GM12875 (cell line): ENCODE data around the gene SLC17A3.

ENCODE experiments used
- H3K4me3 ChIP-seq: one replicate; pipeline ENCODE4 v1.5.1; 2011; ENCODE audit warnings: low read depth, low read length, control low read depth
- CTCF ChIP-seq: IDR thresholded peaks from 2 replicates; pipeline ENCODE4 v1.5.1; 2011; ENCODE audit warnings: low read depth, mild to moderate bottlenecking, control low read depth, inconsistent platforms, low read length, moderate library complexity, borderline replicate concordance; ENCODE audit not compliant: insufficient read depth

Gene SLC17A3

GRCh38 chr6:25829375-25829774 lies 44.7 kb downstream of the SLC17A3 start:
- H3K4me3 ChIP-seq = no peak overlapping the region
- no peak for TF ChIP-seq CTCF

GRCh38 chr6:25821341-25821740 lies 52.7 kb downstream of the SLC17A3 start:
- H3K4me3 ChIP-seq = no peak overlapping the region
- TF ChIP-seq CTCF = no peak

- TF ChIP-seq CTCF = no peak
These were observed 57.8 kb downstream of the SLC17A3 start for GRCh38 chr6:25816252-25816651.

GRCh38 chr6:25815194-25815593 lies 58.8 kb downstream of the SLC17A3 start:
- no peak overlapping the region for H3K4me3 ChIP-seq
- TF ChIP-seq CTCF = no peak

More at GRCh38 chr6:25816252-25816651, 57.8 kb downstream of the SLC17A3 start:
- no peak overlapping the region for H3K4me3 ChIP-seq

- no peak overlapping the region for H3K4me3 ChIP-seq
- TF ChIP-seq CTCF = no peak
These were observed 69.2 kb downstream of the SLC17A3 start for GRCh38 chr6:25804804-25805203.

GRCh38 chr6:25801436-25801835 lies 72.6 kb downstream of the SLC17A3 start:
- no peak for TF ChIP-seq CTCF
- H3K4me3 ChIP-seq = no peak overlapping the region
